Measurements from ENCODE around the gene TAP2.

The TAP2 gene

DNA sequence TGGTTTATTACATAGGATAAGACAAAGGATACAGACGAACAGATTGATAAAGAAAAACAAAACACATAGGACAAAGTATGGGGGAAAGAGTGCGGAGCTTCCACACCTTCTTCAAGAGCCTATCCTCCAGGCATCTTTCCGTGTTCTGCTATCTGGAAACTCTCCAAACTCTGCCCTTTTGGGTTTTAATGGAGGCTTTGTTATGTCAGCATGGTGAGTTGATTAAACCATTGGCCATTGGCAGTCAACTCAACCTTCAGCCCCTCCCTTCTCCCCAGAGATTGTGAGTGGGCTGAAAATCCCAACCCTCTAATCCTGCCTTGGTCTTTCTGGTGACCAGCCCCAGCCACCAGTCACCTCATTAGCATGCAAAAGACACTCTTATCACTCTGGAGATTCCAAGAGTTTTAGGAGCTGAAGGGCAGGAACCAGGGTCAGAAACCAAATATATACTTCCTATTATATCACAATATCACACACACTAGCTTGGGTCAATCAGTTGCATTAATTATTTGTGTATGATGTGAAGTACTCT, 45.6 kb downstream of the TAP2 start:
- no peak for DNase-seq (ENCODE audit: low read depth)

DNA sequence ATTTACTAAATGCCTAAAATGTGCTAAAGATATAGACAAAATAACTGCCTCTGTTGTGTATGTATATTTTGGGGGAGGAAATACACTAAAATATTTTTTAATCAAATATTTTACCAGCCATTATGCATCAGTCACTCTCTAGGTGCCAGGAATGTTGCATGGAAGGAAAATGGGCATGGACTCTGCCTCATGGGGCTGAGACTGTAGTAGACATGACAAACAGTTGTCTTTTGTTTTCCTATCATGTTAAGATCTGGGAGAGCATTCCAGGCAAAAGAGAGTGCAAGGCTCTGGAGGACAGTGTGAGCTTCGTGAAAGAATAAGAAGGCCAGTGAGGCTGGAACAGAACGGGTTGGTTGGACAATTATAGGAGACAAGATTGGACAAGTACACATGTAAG, 48.2 kb downstream of the TAP2 start:
- DNase-seq (ENCODE audit: low read depth): no peak
